Measurements from ENCODE around the gene TARBP2. TPM values are rescaled to one million over a fixed set of nuclear protein-coding genes. Genes with fewer than 3 reads are reported as not detected.
A peak's percentile ranks its signal among the peaks of the same experiment; 100 is the strongest.

The TARBP2 gene
- total RNA-seq, 2 experiments from 2014 or later, result 45.9 to 49.1 TPM

GRCh38 chr12:53486736-53487487, 14.2 kb upstream of the TARBP2 start:
- BruUV-seq (replicated peaks), result no TSS peak
- peaks cover 5% of the 10 kb centered on the region for H3K4me1 ChIP-seq (ENCODE audit: insufficient read depth, low read length, poor library complexity, severe bottlenecking)
- no peaks in the 10 kb centered on the region for H3K79me2 ChIP-seq (ENCODE audit: insufficient read depth, low read depth, low read length)
- peaks cover 61% of the 10 kb centered on the region for H3K36me3 ChIP-seq (ENCODE audit: insufficient read depth, low read length)
- H3K27ac ChIP-seq (ENCODE audit: low read depth, low read length, poor library complexity, severe bottlenecking), result no peak overlapping the region
- no peaks in the 10 kb centered on the region for H3K9me2 ChIP-seq (ENCODE audit: insufficient read depth, low read length)
- intact Hi-C loops (cut with micrococcal nuclease; ENCODE audit: unreplicated experiment), result no loop called here
- no peak overlapping the region for H2AFZ ChIP-seq (ENCODE audit: low read length)
- no peak for TF ChIP-seq EZH2phosphoT487 (IDR thresholded peaks at IDR 0.05; ENCODE audit: borderline replicate concordance, low read depth, low read length)
- TF ChIP-seq, protein P1, sequence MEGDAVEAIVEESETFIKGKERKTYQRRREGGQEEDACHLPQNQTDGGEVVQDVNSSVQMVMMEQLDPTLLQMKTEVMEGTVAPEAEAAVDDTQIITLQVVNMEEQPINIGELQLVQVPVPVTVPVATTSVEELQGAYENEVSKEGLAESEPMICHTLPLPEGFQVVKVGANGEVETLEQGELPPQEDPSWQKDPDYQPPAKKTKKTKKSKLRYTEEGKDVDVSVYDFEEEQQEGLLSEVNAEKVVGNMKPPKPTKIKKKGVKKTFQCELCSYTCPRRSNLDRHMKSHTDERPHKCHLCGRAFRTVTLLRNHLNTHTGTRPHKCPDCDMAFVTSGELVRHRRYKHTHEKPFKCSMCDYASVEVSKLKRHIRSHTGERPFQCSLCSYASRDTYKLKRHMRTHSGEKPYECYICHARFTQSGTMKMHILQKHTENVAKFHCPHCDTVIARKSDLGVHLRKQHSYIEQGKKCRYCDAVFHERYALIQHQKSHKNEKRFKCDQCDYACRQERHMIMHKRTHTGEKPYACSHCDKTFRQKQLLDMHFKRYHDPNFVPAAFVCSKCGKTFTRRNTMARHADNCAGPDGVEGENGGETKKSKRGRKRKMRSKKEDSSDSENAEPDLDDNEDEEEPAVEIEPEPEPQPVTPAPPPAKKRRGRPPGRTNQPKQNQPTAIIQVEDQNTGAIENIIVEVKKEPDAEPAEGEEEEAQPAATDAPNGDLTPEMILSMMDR (conservative IDR thresholded peaks at IDR 0.05; ENCODE audit: low read length), result no peak
- H3K9me3 ChIP-seq (ENCODE audit: low read length), result no peaks in the 10 kb centered on the region
- no peak overlapping the region for H3K4me3 ChIP-seq (ENCODE audit: low read depth, low read length, poor library complexity, severe bottlenecking)
- CTCF ChIA-PET (ENCODE audit: unreplicated experiment), result no interaction called here
- DNase-seq (ENCODE audit: low spot score), result no peak
- H3K4me2 ChIP-seq (ENCODE audit: low read length), result no peak overlapping the region
- H4K20me1 ChIP-seq (ENCODE audit: insufficient read depth, low read length), result no peaks in the 10 kb centered on the region
- POLR2A ChIA-PET, result no interaction called here

DNA sequence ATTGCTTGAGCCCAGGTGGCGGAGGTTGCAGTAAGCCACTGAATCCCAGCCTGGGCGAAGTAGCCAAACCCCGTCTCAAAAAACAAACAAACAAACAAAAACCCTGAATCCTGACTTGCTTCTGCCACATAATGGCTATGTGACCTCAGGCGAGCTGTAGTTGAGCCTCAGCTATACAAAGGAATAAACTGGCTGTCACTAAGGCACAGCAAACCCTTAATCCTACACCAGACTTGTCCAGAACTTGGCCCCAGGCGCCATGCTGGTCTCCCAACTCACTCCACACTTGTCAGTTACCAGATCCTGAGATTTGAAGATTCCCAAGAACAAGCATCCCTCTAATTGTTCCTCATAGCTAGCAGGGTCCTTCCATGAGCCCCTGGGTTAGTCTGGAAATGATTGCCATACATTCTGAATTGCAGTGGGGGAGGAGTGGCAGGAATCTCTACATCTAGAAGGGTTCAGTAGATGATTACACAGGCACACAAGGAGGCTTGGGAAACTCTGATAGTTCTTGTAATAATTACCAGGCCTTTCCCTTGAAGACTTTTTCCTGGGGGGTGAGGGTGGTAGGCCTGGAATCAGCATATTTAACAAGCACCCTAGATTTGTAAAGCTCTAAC, 11.7 kb upstream of the TARBP2 start:
- no peak overlapping the region for H3K4me3 ChIP-seq (ENCODE audit: low read depth, low read length, poor library complexity, severe bottlenecking)
- no peaks in the 10 kb centered on the region for H3K9me3 ChIP-seq (ENCODE audit: low read length)
- no peak overlapping the region for H3K27ac ChIP-seq (ENCODE audit: low read depth, low read length, poor library complexity, severe bottlenecking)
- no peak for DNase-seq (ENCODE audit: low spot score)
- POLR2A ChIA-PET, result interaction anchor here (0.6 to 1.4 kb wide), 5 partner anchors 10 to 248 kb away, joined by 3 to 5 read pairs (median 4); partner anchors contain the start of genes MAP3K12 and TARBP2
- H3K79me2 ChIP-seq (ENCODE audit: insufficient read depth, low read depth, low read length), result no peaks in the 10 kb centered on the region
- H3K9me2 ChIP-seq (ENCODE audit: insufficient read depth, low read length), result no peaks in the 10 kb centered on the region
- H2AFZ ChIP-seq (ENCODE audit: low read length), result no peak overlapping the region
- intact Hi-C loops (cut with micrococcal nuclease; ENCODE audit: unreplicated experiment), result no loop called here
- no peak overlapping the region for H3K4me2 ChIP-seq (ENCODE audit: low read length)
- BruUV-seq (replicated peaks), result no TSS peak
- H4K20me1 ChIP-seq (ENCODE audit: insufficient read depth, low read length), result no peaks in the 10 kb centered on the region
- peaks cover 37% of the 10 kb centered on the region for H3K36me3 ChIP-seq (ENCODE audit: insufficient read depth, low read length)
- H3K4me1 ChIP-seq (ENCODE audit: insufficient read depth, low read length, poor library complexity, severe bottlenecking), result peaks cover 23% of the 10 kb centered on the region
- TF ChIP-seq, protein P1 (conservative IDR thresholded peaks at IDR 0.05; ENCODE audit: low read length), result no peak
- no peak for TF ChIP-seq EZH2phosphoT487 (IDR thresholded peaks at IDR 0.05; ENCODE audit: borderline replicate concordance, low read depth, low read length)
- CTCF ChIA-PET (ENCODE audit: unreplicated experiment), result no interaction called here

GRCh38 chr12:53492188-53492587, 8.9 kb upstream of the TARBP2 start:
- Histone ChIP-seq H2AFZ (ENCODE audit: low read length) (no peak overlapping the region), H3K4me1 (ENCODE audit: insufficient read depth, low read length, poor library complexity, severe bottlenecking) (peaks cover 38% of the 10 kb centered on the region), H3K27ac (ENCODE audit: low read depth, low read length, poor library complexity, severe bottlenecking) (no peak overlapping the region), H3K4me2 (ENCODE audit: low read length) (peak overlapping the region; percentile 86), H3K36me3 (ENCODE audit: insufficient read depth, low read length) (peaks cover 10% of the 10 kb centered on the region; the same call in 1 of the 2 replicates), H4K20me1 (ENCODE audit: insufficient read depth, low read length) (no peaks in the 10 kb centered on the region), H3K9me2 (ENCODE audit: insufficient read depth, low read length) (no peaks in the 10 kb centered on the region), H3K4me3 (ENCODE audit: low read depth, low read length, poor library complexity, severe bottlenecking) (peak overlapping the region; percentile 69), H3K79me2 (ENCODE audit: insufficient read depth, low read depth, low read length) (no peaks in the 10 kb centered on the region), H3K9me3 (ENCODE audit: low read length) (no peaks in the 10 kb centered on the region)
- no TSS peak for BruUV-seq (replicated peaks)
- no peak for TF ChIP-seq EZH2phosphoT487 (IDR thresholded peaks at IDR 0.05; ENCODE audit: borderline replicate concordance, low read depth, low read length)
- TF ChIP-seq, protein P1 (conservative IDR thresholded peaks at IDR 0.05; ENCODE audit: low read length), result no peak
- DNase-seq (ENCODE audit: low spot score), result no peak
- ChIA-PET CTCF (ENCODE audit: unreplicated experiment) (interaction anchor here (1.0 kb wide), 1 partner anchor 9 kb away, joined by 3 read pairs; the partner anchor contains the start of gene TARBP2), POLR2A (interaction anchor here (0.6 to 1.9 kb wide), 5 partner anchors 8 to 470 kb away, joined by 3 to 7 read pairs (median 3); partner anchors contain the start of gene TARBP2)
- intact Hi-C loops (cut with micrococcal nuclease; ENCODE audit: unreplicated experiment), result no loop called here
